Loucy (cell line): ENCODE measurements around the gene CTBP2.

Source experiments
- H2AFZ ChIP-seq: fragments of 200-600 bp; sonication (generic); 2 replicates; pipeline ENCODE4 v1.6.0; 2016; ENCODE audit warnings: antibody characterized with exemption, mild to moderate bottlenecking, low read length, moderate library complexity
- H3F3A ChIP-seq: fragments of 200-600 bp; 2 replicates; pipeline ENCODE4 v1.6.0; 2016; ENCODE audit warnings: antibody characterized with exemption, low read depth, mild to moderate bottlenecking
- H3K27me3 ChIP-seq: fragments of 200-600 bp; sonication (generic); 2 replicates; pipeline ENCODE4 v1.6.1; 2014; ENCODE audit warnings: low read length, mild to moderate bottlenecking; ENCODE audit not compliant: insufficient read depth, poor library complexity, severe bottlenecking
- H3K36me3 ChIP-seq: fragments of 200-600 bp; sonication (generic); 2 replicates; pipeline ENCODE4 v1.6.1; 2016; ENCODE audit warnings: low read length; ENCODE audit not compliant: insufficient read depth
- H3K4me1 ChIP-seq: fragments of 200-600 bp; sonication (generic); 2 replicates; pipeline ENCODE4 v1.5.1; 2014; ENCODE audit warnings: low read length, mild to moderate bottlenecking; ENCODE audit not compliant: insufficient read depth, poor library complexity, severe bottlenecking
- H3K4me2 ChIP-seq: fragments of 200-600 bp; sonication (generic); 2 replicates; pipeline ENCODE4 v1.6.0; 2014; ENCODE audit warnings: antibody characterized with exemption, low read length, low read depth, mild to moderate bottlenecking; ENCODE audit not compliant: poor library complexity, severe bottlenecking
- H3K4me3 ChIP-seq: fragments of 200-600 bp; sonication (generic); 2 replicates; pipeline ENCODE4 v1.5.1; 2014; ENCODE audit warnings: low read length, mild to moderate bottlenecking, mixed read lengths; ENCODE audit not compliant: poor library complexity, severe bottlenecking
- H3K79me2 ChIP-seq: fragments of 200-600 bp; sonication (generic); 2 replicates; pipeline ENCODE4 v1.6.1; 2014; ENCODE audit warnings: low read length; ENCODE audit not compliant: insufficient read depth
- H3K9ac ChIP-seq: fragments of 200-600 bp; sonication (generic); 2 replicates; pipeline ENCODE4 v1.6.0; 2014; ENCODE audit warnings: mild to moderate bottlenecking, low read depth, low read length, moderate library complexity; ENCODE audit not compliant: poor library complexity, severe bottlenecking
- H3K9me2 ChIP-seq: fragments of 200-600 bp; sonication (generic); replicated peaks from 2 replicates; pipeline ENCODE4 v1.6.1; 2016; ENCODE audit warnings: low read depth, low read length, mixed read lengths
- H3K9me3 ChIP-seq: fragments of 200-600 bp; sonication (generic); 2 replicates; pipeline ENCODE4 v1.6.1; 2014; ENCODE audit warnings: mild to moderate bottlenecking, antibody characterized with exemption, low read length, low read depth; ENCODE audit not compliant: insufficient read depth
- H4K20me1 ChIP-seq: fragments of 200-600 bp; sonication (generic); 2 replicates; pipeline ENCODE4 v1.6.0; 2014; ENCODE audit warnings: antibody characterized with exemption, low read length, mild to moderate bottlenecking; ENCODE audit not compliant: insufficient read depth, poor library complexity, severe bottlenecking
- EZH2phosphoT487 ChIP-seq: fragments of 200-600 bp; IDR thresholded peaks from 2 replicates; pipeline ENCODE4 v1.6.1; 2018; ENCODE audit warnings: antibody characterized with exemption, mild to moderate bottlenecking, moderate library complexity, borderline replicate concordance
- TF ChIP-seq, protein P1 (sequence below): fragments of 200-600 bp; sonication (generic); conservative IDR thresholded peaks from 2 replicates; pipeline ENCODE4 v1.5.1; 2014; ENCODE audit warnings: mild to moderate bottlenecking, antibody characterized with exemption, low read length

The CTBP2 gene

DNA sequence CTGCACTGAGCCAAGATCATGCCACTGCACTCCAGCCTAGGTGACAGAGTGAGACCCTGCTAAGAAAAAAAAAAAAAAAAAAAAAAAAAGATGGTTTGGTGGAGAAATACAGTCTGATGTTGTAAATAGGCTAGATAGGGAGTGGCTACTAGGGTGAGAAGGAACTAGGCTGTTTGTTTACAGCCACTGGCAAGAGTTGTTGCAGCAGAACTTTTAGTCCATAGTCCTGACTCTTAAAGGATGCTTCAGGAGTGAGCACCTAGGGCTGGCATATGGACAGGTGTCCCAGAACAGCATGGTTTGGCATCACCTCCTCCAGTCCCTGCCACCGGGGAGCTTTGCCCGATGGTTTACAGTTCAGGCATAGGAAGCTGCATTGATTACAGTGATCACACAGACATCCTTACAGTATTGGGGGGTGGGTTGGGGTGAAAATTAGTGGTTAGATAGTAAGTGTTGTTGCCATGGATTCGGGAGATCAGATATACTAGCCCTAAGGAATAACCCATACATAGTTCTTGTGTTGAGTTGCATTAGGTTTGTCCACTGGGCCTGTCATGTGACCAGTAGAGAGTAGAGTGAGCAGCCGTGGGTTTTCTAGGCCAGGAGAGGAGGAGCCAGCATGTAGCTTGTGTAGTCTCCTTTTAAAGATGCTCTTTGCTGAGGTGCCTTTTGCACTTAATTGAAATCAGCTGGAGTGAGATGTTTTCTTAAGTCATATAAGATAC is 182.6 kb downstream of the CTBP2 start:
- no peak overlapping the region for H3K4me2 ChIP-seq
- H3K79me2 ChIP-seq, result peaks cover 13% of the 10 kb centered on the region; the same call in 1 of the 2 replicates
- no peaks in the 10 kb centered on the region for H3K4me1 ChIP-seq
- no peaks in the 10 kb centered on the region for H3K9me3 ChIP-seq
- H3K4me3 ChIP-seq, result no peak overlapping the region
- H3F3A ChIP-seq, result no peaks in the 10 kb centered on the region
- TF ChIP-seq, protein P1, sequence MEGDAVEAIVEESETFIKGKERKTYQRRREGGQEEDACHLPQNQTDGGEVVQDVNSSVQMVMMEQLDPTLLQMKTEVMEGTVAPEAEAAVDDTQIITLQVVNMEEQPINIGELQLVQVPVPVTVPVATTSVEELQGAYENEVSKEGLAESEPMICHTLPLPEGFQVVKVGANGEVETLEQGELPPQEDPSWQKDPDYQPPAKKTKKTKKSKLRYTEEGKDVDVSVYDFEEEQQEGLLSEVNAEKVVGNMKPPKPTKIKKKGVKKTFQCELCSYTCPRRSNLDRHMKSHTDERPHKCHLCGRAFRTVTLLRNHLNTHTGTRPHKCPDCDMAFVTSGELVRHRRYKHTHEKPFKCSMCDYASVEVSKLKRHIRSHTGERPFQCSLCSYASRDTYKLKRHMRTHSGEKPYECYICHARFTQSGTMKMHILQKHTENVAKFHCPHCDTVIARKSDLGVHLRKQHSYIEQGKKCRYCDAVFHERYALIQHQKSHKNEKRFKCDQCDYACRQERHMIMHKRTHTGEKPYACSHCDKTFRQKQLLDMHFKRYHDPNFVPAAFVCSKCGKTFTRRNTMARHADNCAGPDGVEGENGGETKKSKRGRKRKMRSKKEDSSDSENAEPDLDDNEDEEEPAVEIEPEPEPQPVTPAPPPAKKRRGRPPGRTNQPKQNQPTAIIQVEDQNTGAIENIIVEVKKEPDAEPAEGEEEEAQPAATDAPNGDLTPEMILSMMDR, result no peak
- TF ChIP-seq EZH2phosphoT487, result no peak
- peaks cover 3% of the 10 kb centered on the region for H4K20me1 ChIP-seq
- peaks cover 57% of the 10 kb centered on the region for H3K36me3 ChIP-seq
- no peak overlapping the region for H3K9ac ChIP-seq
- no peaks in the 10 kb centered on the region for H3K9me2 ChIP-seq
- H3K27me3 ChIP-seq, result no peaks in the 10 kb centered on the region
- no peak overlapping the region for H2AFZ ChIP-seq

DNA sequence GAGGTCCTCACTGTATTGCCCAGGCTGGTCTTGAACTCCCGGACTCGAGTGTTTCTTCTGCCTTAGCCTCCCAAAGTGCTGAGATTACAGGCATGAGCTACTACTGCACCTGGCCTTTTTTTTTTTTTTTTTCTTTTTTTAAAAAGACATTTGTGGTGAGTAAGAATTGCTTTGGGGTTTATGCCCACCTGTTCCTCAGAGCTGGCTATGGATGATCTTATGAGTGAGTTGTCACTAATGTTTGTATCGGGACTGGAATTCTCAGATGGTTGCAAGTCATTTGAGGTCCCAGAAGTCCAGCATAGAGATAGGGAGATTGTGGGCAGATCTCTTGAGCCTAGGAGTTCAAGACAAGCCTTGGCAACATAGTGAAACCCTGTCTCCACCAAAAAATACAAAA is 183.2 kb downstream of the CTBP2 start:
- H2AFZ ChIP-seq, result no peak overlapping the region
- no peak overlapping the region for H3K4me3 ChIP-seq
- no peaks in the 10 kb centered on the region for H3K9me3 ChIP-seq
- H3F3A ChIP-seq, result no peaks in the 10 kb centered on the region
- H3K4me1 ChIP-seq, result no peaks in the 10 kb centered on the region
- peaks cover 7% of the 10 kb centered on the region for H4K20me1 ChIP-seq
- H3K9me2 ChIP-seq, result no peaks in the 10 kb centered on the region
- H3K4me2 ChIP-seq, result no peak overlapping the region
- H3K79me2 ChIP-seq, result peaks cover 13% of the 10 kb centered on the region; the same call in 1 of the 2 replicates
- peaks cover 57% of the 10 kb centered on the region for H3K36me3 ChIP-seq
- no peaks in the 10 kb centered on the region for H3K27me3 ChIP-seq
- H3K9ac ChIP-seq, result no peak overlapping the region
- TF ChIP-seq EZH2phosphoT487, result no peak
- TF ChIP-seq, protein P1, result no peak

DNA sequence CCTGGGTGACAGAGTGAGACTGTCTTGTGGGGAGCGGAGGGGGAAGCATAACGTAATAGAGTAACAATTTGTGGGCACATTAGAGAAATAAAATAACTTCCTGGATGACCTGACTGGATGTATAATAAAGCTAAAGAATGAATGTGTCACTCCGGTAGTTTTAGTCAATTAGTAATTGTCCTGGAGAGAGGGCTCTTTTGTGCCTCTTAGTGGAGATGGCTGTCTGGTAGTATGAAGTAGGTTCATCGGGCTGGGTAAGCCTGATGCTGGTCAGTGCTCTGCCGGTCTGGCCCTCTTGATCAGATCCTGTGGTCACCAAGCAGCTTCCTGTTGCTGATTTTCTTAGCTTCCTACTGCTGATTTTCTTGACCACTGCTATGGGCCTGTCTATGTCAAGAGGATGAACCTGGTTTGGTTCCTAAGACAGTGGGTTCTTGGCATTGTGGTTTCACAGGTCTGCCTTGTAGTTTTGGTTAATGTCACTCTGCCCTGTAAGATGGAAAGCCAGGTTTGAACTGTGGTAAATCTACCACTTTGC is 184.3 kb downstream of the CTBP2 start:
- Histone ChIP-seq H3K79me2 (peaks cover 13% of the 10 kb centered on the region; the same call in 1 of the 2 replicates), H3F3A (no peaks in the 10 kb centered on the region), H3K4me1 (no peaks in the 10 kb centered on the region), H3K36me3 (peaks cover 51% of the 10 kb centered on the region), H4K20me1 (peaks cover 8% of the 10 kb centered on the region), H2AFZ (no peak overlapping the region), H3K4me2 (no peak overlapping the region), H3K9ac (no peak overlapping the region), H3K9me2 (no peaks in the 10 kb centered on the region), H3K27me3 (no peaks in the 10 kb centered on the region), H3K4me3 (no peak overlapping the region), H3K9me3 (no peaks in the 10 kb centered on the region)
- TF ChIP-seq, protein P1, result no peak
- TF ChIP-seq EZH2phosphoT487, result no peak
